GM18505 (cell line): ENCODE results near the gene CUEDC1.
"Not testable (repeated sequence)": the region's sequence is repeated elsewhere in the genome, so short reads cannot be mapped to it uniquely, and the experiment has no call there.

Experiments used
- ATAC-seq: cut with Tn5 transposase; IDR thresholded peaks from one replicate; pipeline ENCODE4 v1.9.1; 2021; ENCODE audit not compliant: unreplicated experiment
- POLR2A ChIP-seq: IDR thresholded peaks from 4 replicates; pipeline ENCODE4 v1.6.1; 2011; ENCODE audit warnings: borderline replicate concordance; ENCODE audit not compliant: insufficient read depth, insufficient read length; ENCODE audit errors: extremely low read depth

CUEDC1 gene

GRCh38 chr17:57855391-57856035 is 99.7 kb downstream of the CUEDC1 start:
- ATAC-seq, result no peak
- TF ChIP-seq POLR2A, result no peak

GRCh38 chr17:57853695-57854094 is 101.5 kb downstream of the CUEDC1 start:
- TF ChIP-seq POLR2A, result no peak
- ATAC-seq, result no peak

GRCh38 chr17:57852955-57853328 is 102.3 kb downstream of the CUEDC1 start:
- TF ChIP-seq POLR2A, result no peak
- no peak for ATAC-seq

GRCh38 chr17:57852092-57852954 is 102.9 kb downstream of the CUEDC1 start:
- TF ChIP-seq POLR2A, result no peak
- ATAC-seq, result no peak

- peak; percentile 93 for ATAC-seq
- peak; percentile 86 for TF ChIP-seq POLR2A
Measured at GRCh38 chr17:57849874-57850754, 105.1 kb downstream of the CUEDC1 start, which contains the start of gene MRPS23. TSS of gene MRPS23 (minus strand) at chr17:57850044. CDS start at chr17:57850010, 34 bp downstream.

- ATAC-seq, result no peak
- TF ChIP-seq POLR2A, result no peak
Measured at GRCh38 chr17:57849163-57849873, 105.9 kb downstream of the CUEDC1 start.

- not testable (repeated sequence) for ATAC-seq
Measured at GRCh38 chr17:57846056-57846945, 108.9 kb downstream of the CUEDC1 start.

GRCh38 chr17:57842280-57842679 is 112.9 kb downstream of the CUEDC1 start:
- ATAC-seq, result no peak
- TF ChIP-seq POLR2A, result no peak

GRCh38 chr17:57839571-57839923 is 115.7 kb downstream of the CUEDC1 start:
- no peak for ATAC-seq
- no peak for TF ChIP-seq POLR2A

GRCh38 chr17:57838857-57839570 is 116.2 kb downstream of the CUEDC1 start:
- no peak for ATAC-seq
- TF ChIP-seq POLR2A, result no peak

GRCh38 chr17:57838453-57838852 is 116.8 kb downstream of the CUEDC1 start:
- no peak for TF ChIP-seq POLR2A
- ATAC-seq, result no peak
